ENCODE data around the gene C1QC. TPM values are rescaled to one million over a fixed set of nuclear protein-coding genes. Genes with fewer than 3 reads are reported as not detected.

The C1QC gene
- total and polyA plus RNA-seq, 4 donors: 52.9 to 242 (median 104) TPM

DNA sequence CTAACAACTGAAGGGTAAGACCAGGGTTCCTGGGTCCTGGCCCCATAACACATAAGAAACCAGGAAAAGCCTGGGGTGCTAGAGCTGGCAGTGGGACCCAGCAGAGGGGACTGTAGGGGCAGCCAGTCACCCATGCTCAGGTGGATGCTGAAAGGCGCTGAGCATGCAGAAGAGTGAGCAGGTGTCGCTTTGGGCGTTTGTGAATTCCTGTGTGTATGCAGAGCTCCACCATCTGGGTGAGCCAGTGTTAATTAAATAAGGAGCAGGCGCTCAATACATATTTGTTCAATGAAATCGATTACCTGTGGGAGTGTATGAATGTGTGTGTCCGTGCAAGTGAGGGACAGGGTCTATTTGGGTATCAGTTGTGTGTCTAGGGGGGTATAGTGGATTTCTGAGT, 6.5 kb upstream of the C1QC start:
- Histone ChIP-seq H3K36me3 (ENCODE audit: control insufficient read depth in 4 of 4, insufficient read depth in 3 of 4, low read depth in 1 of 4, low read length in 3 of 4) (no peaks in the 10 kb centered on the region), H3K27ac (ENCODE audit: low read depth in 1 of 2, low read length in 2 of 2) (no peak overlapping the region), H3K27me3 (ENCODE audit: control insufficient read depth in 4 of 4, insufficient read depth in 4 of 4, low read length in 3 of 4) (no peaks in the 10 kb centered on the region), H3K4me1 (ENCODE audit: control insufficient read depth in 4 of 4, insufficient read depth in 4 of 4, low read length in 3 of 4) (peaks cover 0 to 1% (median 0%) of the 10 kb centered on the region in 4 donors), H3K9ac (ENCODE audit: low read depth in 1 of 2, low read length in 2 of 2) (no peak overlapping the region), H3K9me3 (ENCODE audit: control insufficient read depth in 4 of 4, low read length in 3 of 4) (no peaks in the 10 kb centered on the region), H3K4me3 (ENCODE audit: low read depth in 1 of 3, low read length in 3 of 3) (peak overlapping the region in 1 of 3 donors; percentile 20)
- TF ChIP-seq, protein P1, sequence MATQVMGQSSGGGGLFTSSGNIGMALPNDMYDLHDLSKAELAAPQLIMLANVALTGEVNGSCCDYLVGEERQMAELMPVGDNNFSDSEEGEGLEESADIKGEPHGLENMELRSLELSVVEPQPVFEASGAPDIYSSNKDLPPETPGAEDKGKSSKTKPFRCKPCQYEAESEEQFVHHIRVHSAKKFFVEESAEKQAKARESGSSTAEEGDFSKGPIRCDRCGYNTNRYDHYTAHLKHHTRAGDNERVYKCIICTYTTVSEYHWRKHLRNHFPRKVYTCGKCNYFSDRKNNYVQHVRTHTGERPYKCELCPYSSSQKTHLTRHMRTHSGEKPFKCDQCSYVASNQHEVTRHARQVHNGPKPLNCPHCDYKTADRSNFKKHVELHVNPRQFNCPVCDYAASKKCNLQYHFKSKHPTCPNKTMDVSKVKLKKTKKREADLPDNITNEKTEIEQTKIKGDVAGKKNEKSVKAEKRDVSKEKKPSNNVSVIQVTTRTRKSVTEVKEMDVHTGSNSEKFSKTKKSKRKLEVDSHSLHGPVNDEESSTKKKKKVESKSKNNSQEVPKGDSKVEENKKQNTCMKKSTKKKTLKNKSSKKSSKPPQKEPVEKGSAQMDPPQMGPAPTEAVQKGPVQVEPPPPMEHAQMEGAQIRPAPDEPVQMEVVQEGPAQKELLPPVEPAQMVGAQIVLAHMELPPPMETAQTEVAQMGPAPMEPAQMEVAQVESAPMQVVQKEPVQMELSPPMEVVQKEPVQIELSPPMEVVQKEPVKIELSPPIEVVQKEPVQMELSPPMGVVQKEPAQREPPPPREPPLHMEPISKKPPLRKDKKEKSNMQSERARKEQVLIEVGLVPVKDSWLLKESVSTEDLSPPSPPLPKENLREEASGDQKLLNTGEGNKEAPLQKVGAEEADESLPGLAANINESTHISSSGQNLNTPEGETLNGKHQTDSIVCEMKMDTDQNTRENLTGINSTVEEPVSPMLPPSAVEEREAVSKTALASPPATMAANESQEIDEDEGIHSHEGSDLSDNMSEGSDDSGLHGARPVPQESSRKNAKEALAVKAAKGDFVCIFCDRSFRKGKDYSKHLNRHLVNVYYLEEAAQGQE (IDR thresholded peaks at IDR 0.05): no peak
- TF ChIP-seq, protein P2, sequence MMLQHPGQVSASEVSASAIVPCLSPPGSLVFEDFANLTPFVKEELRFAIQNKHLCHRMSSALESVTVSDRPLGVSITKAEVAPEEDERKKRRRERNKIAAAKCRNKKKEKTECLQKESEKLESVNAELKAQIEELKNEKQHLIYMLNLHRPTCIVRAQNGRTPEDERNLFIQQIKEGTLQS (IDR thresholded peaks at IDR 0.05): no peak
- DNase-seq (ENCODE audit: low spot score): no peak
- 46% methylated on average over 6 of the region's 6 CpGs for WGBS

DNA sequence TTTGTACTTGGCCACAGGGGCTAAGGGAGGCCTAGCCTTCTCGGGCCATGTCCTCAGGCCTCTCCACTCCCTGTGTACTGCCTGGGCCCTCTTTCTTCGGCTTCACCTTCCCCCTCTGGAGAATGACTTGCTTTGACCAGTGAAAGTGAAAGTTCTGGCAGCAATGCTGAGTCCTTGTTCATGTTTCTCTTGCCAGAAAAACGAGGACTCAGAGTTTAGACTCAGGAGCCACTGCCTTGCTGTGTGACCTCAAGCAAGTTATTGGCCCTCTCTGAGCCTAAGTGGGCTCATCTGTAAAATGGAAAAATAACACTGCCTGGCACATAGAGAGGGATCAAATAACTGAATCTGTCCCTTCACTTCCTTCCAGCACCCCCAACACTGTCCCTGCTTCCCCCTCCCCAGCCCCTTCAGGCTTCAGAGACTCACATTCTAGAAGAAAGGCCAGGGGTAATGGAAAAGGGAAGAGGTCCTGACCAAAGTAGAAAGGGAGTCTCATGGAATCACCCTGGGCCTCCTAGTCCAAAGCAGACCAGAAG, 5.5 kb upstream of the C1QC start:
- 57% methylated on average over 3 of the region's 3 CpGs for WGBS
- no peak for DNase-seq (ENCODE audit: low spot score)

More for the DNA sequence above, 5.5 kb upstream of the C1QC start:
- no peaks in the 10 kb centered on the region for H3K27me3 ChIP-seq (ENCODE audit: control insufficient read depth in 4 of 4, insufficient read depth in 4 of 4, low read length in 3 of 4)
- H3K27ac ChIP-seq (ENCODE audit: low read depth in 1 of 2, low read length in 2 of 2): no peak overlapping the region
- no peaks in the 10 kb centered on the region for H3K36me3 ChIP-seq (ENCODE audit: control insufficient read depth in 4 of 4, insufficient read depth in 3 of 4, low read depth in 1 of 4, low read length in 3 of 4)
- peak overlapping the region in 1 of 3 donors; percentile 1 for H3K4me3 ChIP-seq (ENCODE audit: low read depth in 1 of 3, low read length in 3 of 3)
- peaks cover 0 to 1% (median 0%) of the 10 kb centered on the region in 4 donors for H3K4me1 ChIP-seq (ENCODE audit: control insufficient read depth in 4 of 4, insufficient read depth in 4 of 4, low read length in 3 of 4)
- H3K9ac ChIP-seq (ENCODE audit: low read depth in 1 of 2, low read length in 2 of 2): no peak overlapping the region
- H3K9me3 ChIP-seq (ENCODE audit: control insufficient read depth in 4 of 4, low read length in 3 of 4): no peaks in the 10 kb centered on the region
- TF ChIP-seq NR2F2 (IDR thresholded peaks at IDR 0.05): no peak
- no peak for TF ChIP-seq HNF4A (conservative IDR thresholded peaks at IDR 0.05)
- TF ChIP-seq, protein P3, sequence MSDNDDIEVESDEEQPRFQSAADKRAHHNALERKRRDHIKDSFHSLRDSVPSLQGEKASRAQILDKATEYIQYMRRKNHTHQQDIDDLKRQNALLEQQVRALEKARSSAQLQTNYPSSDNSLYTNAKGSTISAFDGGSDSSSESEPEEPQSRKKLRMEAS (IDR thresholded peaks at IDR 0.05): no peak
- TF ChIP-seq TAF1 (conservative IDR thresholded peaks at IDR 0.05): no peak
- no peak for TF ChIP-seq FOXA2 (IDR thresholded peaks at IDR 0.05)
- no peak for TF ChIP-seq EGR1 (IDR thresholded peaks at IDR 0.05; ENCODE audit: low read depth in 2 of 2)
- TF ChIP-seq HNF4G (IDR thresholded peaks at IDR 0.05): no peak
- no peak for TF ChIP-seq FOXA1 (IDR thresholded peaks at IDR 0.05)
- TF ChIP-seq, protein P2 (IDR thresholded peaks at IDR 0.05): no peak
- no peak for TF ChIP-seq YY1 (IDR thresholded peaks at IDR 0.05)
- TF ChIP-seq, protein P4, sequence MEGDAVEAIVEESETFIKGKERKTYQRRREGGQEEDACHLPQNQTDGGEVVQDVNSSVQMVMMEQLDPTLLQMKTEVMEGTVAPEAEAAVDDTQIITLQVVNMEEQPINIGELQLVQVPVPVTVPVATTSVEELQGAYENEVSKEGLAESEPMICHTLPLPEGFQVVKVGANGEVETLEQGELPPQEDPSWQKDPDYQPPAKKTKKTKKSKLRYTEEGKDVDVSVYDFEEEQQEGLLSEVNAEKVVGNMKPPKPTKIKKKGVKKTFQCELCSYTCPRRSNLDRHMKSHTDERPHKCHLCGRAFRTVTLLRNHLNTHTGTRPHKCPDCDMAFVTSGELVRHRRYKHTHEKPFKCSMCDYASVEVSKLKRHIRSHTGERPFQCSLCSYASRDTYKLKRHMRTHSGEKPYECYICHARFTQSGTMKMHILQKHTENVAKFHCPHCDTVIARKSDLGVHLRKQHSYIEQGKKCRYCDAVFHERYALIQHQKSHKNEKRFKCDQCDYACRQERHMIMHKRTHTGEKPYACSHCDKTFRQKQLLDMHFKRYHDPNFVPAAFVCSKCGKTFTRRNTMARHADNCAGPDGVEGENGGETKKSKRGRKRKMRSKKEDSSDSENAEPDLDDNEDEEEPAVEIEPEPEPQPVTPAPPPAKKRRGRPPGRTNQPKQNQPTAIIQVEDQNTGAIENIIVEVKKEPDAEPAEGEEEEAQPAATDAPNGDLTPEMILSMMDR (IDR thresholded peaks at IDR 0.05; ENCODE audit: low read depth, low read length, missing input control): no peak
- no peak for TF ChIP-seq JUND (IDR thresholded peaks at IDR 0.05)
- TF ChIP-seq SP1 (IDR thresholded peaks at IDR 0.05): no peak
- no peak for TF ChIP-seq RXRA (IDR thresholded peaks at IDR 0.05)
- no peak for TF ChIP-seq GABPA (IDR thresholded peaks at IDR 0.05 in 1 of 2, conservative IDR thresholded peaks at IDR 0.05 in 1 of 2)
- TF ChIP-seq, protein P5, sequence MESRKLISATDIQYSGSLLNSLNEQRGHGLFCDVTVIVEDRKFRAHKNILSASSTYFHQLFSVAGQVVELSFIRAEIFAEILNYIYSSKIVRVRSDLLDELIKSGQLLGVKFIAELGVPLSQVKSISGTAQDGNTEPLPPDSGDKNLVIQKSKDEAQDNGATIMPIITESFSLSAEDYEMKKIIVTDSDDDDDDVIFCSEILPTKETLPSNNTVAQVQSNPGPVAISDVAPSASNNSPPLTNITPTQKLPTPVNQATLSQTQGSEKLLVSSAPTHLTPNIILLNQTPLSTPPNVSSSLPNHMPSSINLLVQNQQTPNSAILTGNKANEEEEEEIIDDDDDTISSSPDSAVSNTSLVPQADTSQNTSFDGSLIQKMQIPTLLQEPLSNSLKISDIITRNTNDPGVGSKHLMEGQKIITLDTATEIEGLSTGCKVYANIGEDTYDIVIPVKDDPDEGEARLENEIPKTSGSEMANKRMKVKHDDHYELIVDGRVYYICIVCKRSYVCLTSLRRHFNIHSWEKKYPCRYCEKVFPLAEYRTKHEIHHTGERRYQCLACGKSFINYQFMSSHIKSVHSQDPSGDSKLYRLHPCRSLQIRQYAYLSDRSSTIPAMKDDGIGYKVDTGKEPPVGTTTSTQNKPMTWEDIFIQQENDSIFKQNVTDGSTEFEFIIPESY (IDR thresholded peaks at IDR 0.05): no peak
- TF ChIP-seq, protein P1 (IDR thresholded peaks at IDR 0.05): no peak
- TF ChIP-seq RAD21 (IDR thresholded peaks at IDR 0.05): no peak

Data from liver (tissue), 9 donors.